ENCODE measurements around the gene CEND1. TPM values are rescaled to one million over a fixed set of nuclear protein-coding genes. Genes with fewer than 3 reads are reported as not detected.
A peak's percentile ranks its signal among the peaks of the same experiment; 100 is the strongest.

CEND1 gene
- total and polyA plus RNA-seq, 2 of the 13 experiments (the other 11 are each of a cell fraction or from before 2014, with no cell fraction given) = not detected

DNA sequence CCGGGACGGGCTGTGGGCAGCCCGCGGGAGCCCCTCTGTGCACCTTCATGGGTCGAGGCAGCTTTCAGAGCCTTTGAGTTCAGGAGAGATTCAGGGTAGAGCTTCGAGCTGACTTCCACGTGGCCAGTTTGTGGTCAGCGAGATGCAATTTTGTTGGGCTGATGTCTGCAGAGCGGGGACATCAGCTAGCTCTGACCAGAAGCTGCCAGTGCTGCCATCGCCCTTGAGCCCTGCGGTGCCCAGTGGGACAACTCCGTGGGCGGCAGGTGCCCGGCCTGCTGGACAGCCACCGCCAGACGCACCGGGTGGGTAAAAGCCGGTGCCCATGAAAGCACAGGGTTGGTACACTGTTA is 41.9 kb downstream of the CEND1 start:
- H3K27me3 ChIP-seq (ENCODE audit: control insufficient read depth in 1 of 2, insufficient read depth in 2 of 2, low read length in 2 of 2) = no peaks in the 10 kb centered on the region; a peak in 1 of 5 replicates
- WGBS (ENCODE audit: low lambda C conversion rate) = 0% methylated on average over 8 of the region's 18 CpGs
- no peak for TF ChIP-seq ZNF331 (CRISPR knock-in tag; IDR thresholded peaks at IDR 0.05)
- TF ChIP-seq ZEB1 (IDR thresholded peaks at IDR 0.05; ENCODE audit: insufficient replicate concordance, low read depth) = no peak
- 0 out of 2 replicates have a peak, but pooled peaks have one; percentile 16 for TF ChIP-seq ZNF274 (CRISPR knock-in tag; IDR thresholded peaks at IDR 0.05)
- TF ChIP-seq ZNF790 (CRISPR knock-in tag; IDR thresholded peaks at IDR 0.05; ENCODE audit: borderline replicate concordance) = no peak
- TF ChIP-seq KDM5A (IDR thresholded peaks at IDR 0.05; ENCODE audit: borderline replicate concordance, low read length) = 0 out of 2 replicates have a peak, but pooled peaks have one; percentile 8
- TF ChIP-seq, protein P1, sequence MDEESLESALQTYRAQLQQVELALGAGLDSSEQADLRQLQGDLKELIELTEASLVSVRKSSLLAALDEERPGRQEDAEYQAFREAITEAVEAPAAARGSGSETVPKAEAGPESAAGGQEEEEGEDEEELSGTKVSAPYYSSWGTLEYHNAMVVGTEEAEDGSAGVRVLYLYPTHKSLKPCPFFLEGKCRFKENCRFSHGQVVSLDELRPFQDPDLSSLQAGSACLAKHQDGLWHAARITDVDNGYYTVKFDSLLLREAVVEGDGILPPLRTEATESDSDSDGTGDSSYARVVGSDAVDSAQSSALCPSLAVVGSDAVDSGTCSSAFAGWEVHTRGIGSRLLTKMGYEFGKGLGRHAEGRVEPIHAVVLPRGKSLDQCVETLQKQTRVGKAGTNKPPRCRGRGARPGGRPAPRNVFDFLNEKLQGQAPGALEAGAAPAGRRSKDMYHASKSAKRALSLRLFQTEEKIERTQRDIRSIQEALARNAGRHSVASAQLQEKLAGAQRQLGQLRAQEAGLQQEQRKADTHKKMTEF (CRISPR knock-in tag; IDR thresholded peaks at IDR 0.05) = 0 out of 2 replicates have a peak, but pooled peaks have one; percentile 8
- TF ChIP-seq, protein P2, sequence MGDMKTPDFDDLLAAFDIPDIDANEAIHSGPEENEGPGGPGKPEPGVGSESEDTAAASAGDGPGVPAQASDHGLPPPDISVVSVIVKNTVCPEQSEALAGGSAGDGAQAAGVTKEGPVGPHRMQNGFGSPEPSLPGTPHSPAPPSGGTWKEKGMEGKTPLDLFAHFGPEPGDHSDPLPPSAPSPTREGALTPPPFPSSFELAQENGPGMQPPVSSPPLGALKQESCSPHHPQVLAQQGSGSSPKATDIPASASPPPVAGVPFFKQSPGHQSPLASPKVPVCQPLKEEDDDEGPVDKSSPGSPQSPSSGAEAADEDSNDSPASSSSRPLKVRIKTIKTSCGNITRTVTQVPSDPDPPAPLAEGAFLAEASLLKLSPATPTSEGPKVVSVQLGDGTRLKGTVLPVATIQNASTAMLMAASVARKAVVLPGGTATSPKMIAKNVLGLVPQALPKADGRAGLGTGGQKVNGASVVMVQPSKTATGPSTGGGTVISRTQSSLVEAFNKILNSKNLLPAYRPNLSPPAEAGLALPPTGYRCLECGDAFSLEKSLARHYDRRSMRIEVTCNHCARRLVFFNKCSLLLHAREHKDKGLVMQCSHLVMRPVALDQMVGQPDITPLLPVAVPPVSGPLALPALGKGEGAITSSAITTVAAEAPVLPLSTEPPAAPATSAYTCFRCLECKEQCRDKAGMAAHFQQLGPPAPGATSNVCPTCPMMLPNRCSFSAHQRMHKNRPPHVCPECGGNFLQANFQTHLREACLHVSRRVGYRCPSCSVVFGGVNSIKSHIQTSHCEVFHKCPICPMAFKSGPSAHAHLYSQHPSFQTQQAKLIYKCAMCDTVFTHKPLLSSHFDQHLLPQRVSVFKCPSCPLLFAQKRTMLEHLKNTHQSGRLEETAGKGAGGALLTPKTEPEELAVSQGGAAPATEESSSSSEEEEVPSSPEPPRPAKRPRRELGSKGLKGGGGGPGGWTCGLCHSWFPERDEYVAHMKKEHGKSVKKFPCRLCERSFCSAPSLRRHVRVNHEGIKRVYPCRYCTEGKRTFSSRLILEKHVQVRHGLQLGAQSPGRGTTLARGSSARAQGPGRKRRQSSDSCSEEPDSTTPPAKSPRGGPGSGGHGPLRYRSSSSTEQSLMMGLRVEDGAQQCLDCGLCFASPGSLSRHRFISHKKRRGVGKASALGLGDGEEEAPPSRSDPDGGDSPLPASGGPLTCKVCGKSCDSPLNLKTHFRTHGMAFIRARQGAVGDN (CRISPR knock-in tag; IDR thresholded peaks at IDR 0.05) = 0 out of 2 replicates have a peak, but pooled peaks have one; percentile 43
- TF ChIP-seq ZNF773 (CRISPR knock-in tag; IDR thresholded peaks at IDR 0.05; ENCODE audit: borderline replicate concordance) = 0 out of 2 replicates have a peak, but pooled peaks have one; percentile 35
- no peak for TF ChIP-seq ZNF777 (CRISPR knock-in tag; IDR thresholded peaks at IDR 0.05)
- TF ChIP-seq ZNF44 (CRISPR knock-in tag; IDR thresholded peaks at IDR 0.05) = 0 out of 2 replicates have a peak, but pooled peaks have one; percentile 6
- TF ChIP-seq, protein P3, sequence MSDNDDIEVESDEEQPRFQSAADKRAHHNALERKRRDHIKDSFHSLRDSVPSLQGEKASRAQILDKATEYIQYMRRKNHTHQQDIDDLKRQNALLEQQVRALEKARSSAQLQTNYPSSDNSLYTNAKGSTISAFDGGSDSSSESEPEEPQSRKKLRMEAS (IDR thresholded peaks at IDR 0.05) = peak; percentile 49; the same call in 1 of the 2 replicates
- peak; percentile 92; the same call in 1 of the 2 replicates for TF ChIP-seq HNRNPL (IDR thresholded peaks at IDR 0.05; ENCODE audit: low read depth, low read length)
- 0 out of 2 replicates have a peak, but pooled peaks have one; percentile 6 for TF ChIP-seq ZNF589 (CRISPR knock-in tag; conservative IDR thresholded peaks at IDR 0.05)
- TF ChIP-seq MEIS2 (CRISPR knock-in tag; IDR thresholded peaks at IDR 0.05) = 0 out of 2 replicates have a peak, but pooled peaks have one; percentile 19
- TF ChIP-seq, protein P4, sequence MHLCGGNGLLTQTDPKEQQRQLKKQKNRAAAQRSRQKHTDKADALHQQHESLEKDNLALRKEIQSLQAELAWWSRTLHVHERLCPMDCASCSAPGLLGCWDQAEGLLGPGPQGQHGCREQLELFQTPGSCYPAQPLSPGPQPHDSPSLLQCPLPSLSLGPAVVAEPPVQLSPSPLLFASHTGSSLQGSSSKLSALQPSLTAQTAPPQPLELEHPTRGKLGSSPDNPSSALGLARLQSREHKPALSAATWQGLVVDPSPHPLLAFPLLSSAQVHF (CRISPR knock-in tag; IDR thresholded peaks at IDR 0.05) = 0 out of 2 replicates have a peak, but pooled peaks have one; percentile 7
- peak; percentile 11 for TF ChIP-seq AGO1 (IDR thresholded peaks at IDR 0.05; ENCODE audit: low read depth, low read length, poor library complexity, severe bottlenecking)
- TF ChIP-seq MXD4 (CRISPR knock-in tag; IDR thresholded peaks at IDR 0.05) = 0 out of 2 replicates have a peak, but pooled peaks have one; percentile 32

More for the DNA sequence above, 41.9 kb downstream of the CEND1 start:
- peak overlapping the region; percentile 82 for H3K4me2 ChIP-seq (ENCODE audit: low read depth, low read length)
- CTCF ChIA-PET (ENCODE audit: low intra/inter-chr PET ratio, low total read pairs) = interaction anchor here (1.9 kb wide), 1 partner anchor 19 kb away, joined by 7 read pairs; no protein-coding TSS in a partner anchor
- H3K79me2 ChIP-seq (ENCODE audit: insufficient read depth, low read length) = peaks cover 49% of the 10 kb centered on the region
- H2AFZ ChIP-seq (ENCODE audit: low read length) = no peak overlapping the region
- H3K9ac ChIP-seq (ENCODE audit: insufficient read depth, low read depth, low read length) = peak overlapping the region; percentile 88
- no TSS peak for BruUV-seq (replicated peaks)
- peaks cover 37% of the 10 kb centered on the region for H3K4me1 ChIP-seq (ENCODE audit: insufficient read depth, low read length)
- peaks cover 5% of the 10 kb centered on the region; the same call in 1 of the 2 replicates for H4K20me1 ChIP-seq (ENCODE audit: insufficient read depth, low read length)
- DNase-seq (ENCODE audit: low spot score) (no peak), ATAC-seq (peak; percentile 27), FAIRE-seq (no peak)
- intact Hi-C loops (cut with micrococcal nuclease; ENCODE audit: unreplicated experiment) = no loop called here
- no peaks in the 10 kb centered on the region for H3K9me3 ChIP-seq (ENCODE audit: low read length)
- peaks cover 0 to 6% of the 10 kb centered on the region in 2 experiments; a peak in 2 of 5 replicates for H3K36me3 ChIP-seq (replicated peaks in 1 of 2; ENCODE audit: control insufficient read depth in 1 of 2, insufficient read depth in 2 of 2, low read length in 2 of 2)
- peak overlapping the region; percentile 73 for H3K27ac ChIP-seq (ENCODE audit: extremely low read length, insufficient read depth, low read length)
- POLR2A ChIA-PET = interaction anchor here (1.0 to 3.6 kb wide), 10 partner anchors 9 to 93 kb away, joined by 3 to 33 read pairs (median 4); partner anchors contain the start of genes EPS8L2, GATD1, RPLP2 and TMEM80
- H3K4me3 ChIP-seq (replicated peaks in 1 of 3; ENCODE audit: insufficient read depth in 1 of 3, low read depth in 2 of 3, low read length in 3 of 3) = peak overlapping the region; percentile 80 to 95 (median 85)
- in situ Hi-C loops (cut with HindIII; ENCODE audit: extremely low pct_ligation_motif_present, low pct_unique_long_range_greater_than_20kb) = no loop called here

Data from HepG2 (cell line).